Measurements from ENCODE around the gene ISOC2. TPM values are rescaled to one million over a fixed set of nuclear protein-coding genes. Genes with fewer than 3 reads are reported as not detected.

The ISOC2 gene
- total RNA-seq, 3 donors from 2014 or later (not counting 1 experiment from before 2014, with no cell fraction given) = 7.2 to 12.4 (median 9.5) TPM

DNA sequence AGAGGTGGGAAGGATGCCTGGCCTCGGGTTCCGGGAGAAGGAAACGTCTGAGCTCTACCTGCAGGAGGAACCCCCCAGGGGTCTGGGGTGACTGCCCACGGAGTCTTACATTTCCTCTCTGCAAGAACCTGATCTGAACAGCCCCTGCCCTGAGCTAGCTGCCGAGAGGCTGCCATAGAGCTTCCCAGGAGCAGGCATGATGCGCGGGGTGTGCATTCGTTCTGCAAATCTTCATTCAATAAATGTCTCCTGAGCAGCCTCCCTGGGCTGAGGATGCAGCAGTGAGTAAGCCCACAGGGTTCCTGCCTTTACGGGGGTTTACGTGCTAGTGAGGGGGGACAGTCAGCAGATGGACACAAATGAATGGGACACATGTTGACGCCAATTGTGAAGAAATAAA lies 16.8 kb downstream of the ISOC2 start:
- Histone ChIP-seq H3K36me3 (ENCODE audit: control insufficient read depth, insufficient read depth, low read length) (no peaks in the 10 kb centered on the region), H3K9me3 (ENCODE audit: control insufficient read depth, insufficient read depth, low read length) (no peaks in the 10 kb centered on the region), H3K4me1 (ENCODE audit: control insufficient read depth, insufficient read depth, low read length) (peaks cover 22% of the 10 kb centered on the region), H3K4me3 (ENCODE audit: low read length) (no peak overlapping the region), H3K27ac (ENCODE audit: low read length) (no peak overlapping the region), H3K27me3 (ENCODE audit: control insufficient read depth, insufficient read depth, low read length) (peaks cover 36% of the 10 kb centered on the region)
- H3K4me1 Mint-ChIP-seq = peaks cover 11 to 19% of the 10 kb centered on the region in 2 donors
- peaks cover 8% of the 10 kb centered on the region for H3K36me3 Mint-ChIP-seq
- intact Hi-C loops (cut with micrococcal nuclease) = no loop called here
- H3K4me3 Mint-ChIP-seq = no peak overlapping the region
- WGBS (ENCODE audit: insufficient coverage) = 46% methylated on average over 11 of the region's 11 CpGs
- TF ChIP-seq, protein P1, sequence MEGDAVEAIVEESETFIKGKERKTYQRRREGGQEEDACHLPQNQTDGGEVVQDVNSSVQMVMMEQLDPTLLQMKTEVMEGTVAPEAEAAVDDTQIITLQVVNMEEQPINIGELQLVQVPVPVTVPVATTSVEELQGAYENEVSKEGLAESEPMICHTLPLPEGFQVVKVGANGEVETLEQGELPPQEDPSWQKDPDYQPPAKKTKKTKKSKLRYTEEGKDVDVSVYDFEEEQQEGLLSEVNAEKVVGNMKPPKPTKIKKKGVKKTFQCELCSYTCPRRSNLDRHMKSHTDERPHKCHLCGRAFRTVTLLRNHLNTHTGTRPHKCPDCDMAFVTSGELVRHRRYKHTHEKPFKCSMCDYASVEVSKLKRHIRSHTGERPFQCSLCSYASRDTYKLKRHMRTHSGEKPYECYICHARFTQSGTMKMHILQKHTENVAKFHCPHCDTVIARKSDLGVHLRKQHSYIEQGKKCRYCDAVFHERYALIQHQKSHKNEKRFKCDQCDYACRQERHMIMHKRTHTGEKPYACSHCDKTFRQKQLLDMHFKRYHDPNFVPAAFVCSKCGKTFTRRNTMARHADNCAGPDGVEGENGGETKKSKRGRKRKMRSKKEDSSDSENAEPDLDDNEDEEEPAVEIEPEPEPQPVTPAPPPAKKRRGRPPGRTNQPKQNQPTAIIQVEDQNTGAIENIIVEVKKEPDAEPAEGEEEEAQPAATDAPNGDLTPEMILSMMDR (IDR thresholded peaks at IDR 0.05) = no peak
- no peak overlapping the region for H3K27ac Mint-ChIP-seq
- no peak for ATAC-seq
- no peak for DNase-seq
- no peaks in the 10 kb centered on the region for H3K9me3 Mint-ChIP-seq
- peaks cover 38 to 42% of the 10 kb centered on the region in 2 donors for H3K27me3 Mint-ChIP-seq (ENCODE audit: low read depth in 2 of 2)

DNA sequence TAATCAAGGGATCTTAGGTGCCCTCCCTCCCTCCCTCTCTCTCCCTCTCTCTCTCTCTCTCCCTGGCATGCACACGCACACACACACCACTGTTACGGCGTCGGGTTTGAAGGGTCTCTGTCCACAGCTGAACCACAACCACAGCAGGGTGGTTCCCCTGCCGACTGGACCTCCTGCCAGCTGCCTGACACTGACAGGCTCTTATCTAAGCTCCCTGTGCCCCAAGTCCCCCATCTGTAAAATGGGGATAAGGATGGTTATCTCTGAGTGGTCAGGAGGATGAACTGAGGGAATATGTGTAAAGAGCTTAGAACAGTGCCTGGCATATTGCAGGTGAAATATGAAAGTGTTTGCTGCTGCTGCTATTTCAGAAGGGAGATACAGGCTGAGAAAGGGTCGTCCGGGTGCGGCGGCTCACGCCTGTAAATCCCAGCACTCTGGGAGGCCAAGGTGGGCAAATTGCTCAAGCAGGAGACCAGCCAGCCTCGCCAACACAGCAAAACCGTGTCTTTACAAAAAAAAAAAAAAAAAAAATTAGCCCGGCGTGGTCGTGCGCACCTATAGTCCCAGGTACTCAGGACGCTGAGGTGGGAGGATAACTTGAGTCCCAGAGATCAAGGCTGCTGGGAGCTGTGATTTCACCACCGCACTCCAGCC lies 17.5 kb downstream of the ISOC2 start:
- Histone ChIP-seq H3K27ac (ENCODE audit: low read length) (no peak overlapping the region), H3K27me3 (ENCODE audit: control insufficient read depth, insufficient read depth, low read length) (peaks cover 40% of the 10 kb centered on the region), H3K36me3 (ENCODE audit: control insufficient read depth, insufficient read depth, low read length) (no peaks in the 10 kb centered on the region), H3K4me3 (ENCODE audit: low read length) (no peak overlapping the region), H3K4me1 (ENCODE audit: control insufficient read depth, insufficient read depth, low read length) (peaks cover 22% of the 10 kb centered on the region), H3K9me3 (ENCODE audit: control insufficient read depth, insufficient read depth, low read length) (no peaks in the 10 kb centered on the region)
- peaks cover 11 to 25% of the 10 kb centered on the region in 2 donors for H3K4me1 Mint-ChIP-seq
- H3K27me3 Mint-ChIP-seq (ENCODE audit: low read depth in 2 of 2) = peaks cover 45 to 48% of the 10 kb centered on the region in 2 donors
- H3K9me3 Mint-ChIP-seq = no peaks in the 10 kb centered on the region
- peaks cover 8% of the 10 kb centered on the region for H3K36me3 Mint-ChIP-seq
- intact Hi-C loops (cut with micrococcal nuclease) = no loop called here
- DNase-seq (no peak), ATAC-seq (no peak)
- TF ChIP-seq, protein P1 (IDR thresholded peaks at IDR 0.05) = no peak
- H3K4me3 Mint-ChIP-seq = no peak overlapping the region
- WGBS (ENCODE audit: insufficient coverage) = 37% methylated on average over 16 of the region's 18 CpGs
- H3K27ac Mint-ChIP-seq = no peak overlapping the region

DNA sequence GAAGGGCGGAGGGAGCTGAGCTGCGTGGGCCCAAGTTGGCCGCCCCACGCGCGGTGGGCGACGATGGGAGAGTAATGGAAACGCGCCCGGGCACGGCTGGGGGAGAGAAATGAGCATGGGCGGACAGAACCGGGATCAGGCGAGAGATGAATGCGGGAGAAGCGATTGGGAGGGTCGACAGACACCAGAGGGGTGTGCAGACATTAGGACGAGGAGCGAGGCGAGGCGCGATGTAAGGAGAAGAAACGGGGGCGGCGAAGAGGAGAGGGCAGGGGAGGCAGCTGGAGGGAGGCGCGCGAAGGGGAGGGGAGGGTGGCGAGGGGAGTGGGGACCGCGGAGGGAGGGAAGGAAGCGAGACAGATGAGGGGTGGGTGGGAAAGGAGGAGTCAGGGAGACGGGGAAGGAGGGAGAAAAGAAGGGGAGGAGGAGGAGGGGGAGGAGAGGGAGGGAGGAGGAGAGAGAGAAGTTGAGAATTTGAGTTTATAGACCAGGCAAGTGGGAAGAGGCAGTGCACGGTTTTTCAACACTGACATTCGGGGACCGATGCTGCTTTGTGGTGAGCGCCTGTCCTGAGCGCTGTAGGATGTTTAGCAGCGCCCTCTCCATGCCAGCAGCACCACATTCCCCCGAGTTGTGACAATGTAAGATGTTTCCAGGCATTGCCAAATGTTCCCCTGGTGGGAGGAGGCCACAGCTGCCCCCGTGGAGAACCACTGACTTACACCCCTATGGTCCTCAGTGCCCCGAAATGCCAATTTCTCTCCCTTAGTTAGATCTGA lies 18.2 kb downstream of the ISOC2 start, which contains the start of gene SHISA7:
Gene SHISA7, minus strand, starts transcription at position 256 of the 779 bp plus-strand sequence. CDS start 437 bp downstream, outside the sequence.
- DNase-seq = no peak
- H3K27me3 Mint-ChIP-seq (ENCODE audit: low read depth in 2 of 2) = peaks cover 51 to 52% of the 10 kb centered on the region in 2 donors
- 3% methylated on average over 43 of the region's 43 CpGs for WGBS (ENCODE audit: insufficient coverage)
- H3K4me3 Mint-ChIP-seq = no peak within 1 kb of the TSS
- Histone ChIP-seq H3K36me3 (ENCODE audit: control insufficient read depth, insufficient read depth, low read length) (no peaks in the 10 kb centered on the region), H3K9me3 (ENCODE audit: control insufficient read depth, insufficient read depth, low read length) (no peaks in the 10 kb centered on the region), H3K27me3 (ENCODE audit: control insufficient read depth, insufficient read depth, low read length) (peaks cover 42% of the 10 kb centered on the region), H3K4me1 (ENCODE audit: control insufficient read depth, insufficient read depth, low read length) (peaks cover 22% of the 10 kb centered on the region), H3K27ac (ENCODE audit: low read length) (no peak within 1 kb of the TSS), H3K4me3 (ENCODE audit: low read length) (no peak within 1 kb of the TSS)
- ATAC-seq = no peak
- H3K36me3 Mint-ChIP-seq = peaks cover 8% of the 10 kb centered on the region
- H3K4me1 Mint-ChIP-seq = peaks cover 11 to 25% of the 10 kb centered on the region in 2 donors
- H3K9me3 Mint-ChIP-seq = no peaks in the 10 kb centered on the region
- intact Hi-C loops (cut with micrococcal nuclease) = no loop called here
- no peak within 1 kb of the TSS for H3K27ac Mint-ChIP-seq
- TF ChIP-seq, protein P1 (IDR thresholded peaks at IDR 0.05) = no peak

Measured in natural killer cell (primary cell).